HepG2 (cell line): Measurements from ENCODE around the gene STUB1.

ENCODE experiments used
- CEBPB ChIP-seq: IDR thresholded peaks from 2 replicates; pipeline ENCODE4 v1.6.1; 2011; ENCODE audit warnings: low read depth, low read length, improper control_type of control experiment, borderline replicate concordance
- NR3C1 ChIP-seq: sonication (generic); formaldehyde crosslinking; IDR thresholded peaks from 2 replicates; pipeline ENCODE4 v1.4.0; 2020; ENCODE audit warnings: missing genetic modification reagents
- POLR2A ChIP-seq, 2 experiments: IDR thresholded peaks; 2 replicates each; pipeline ENCODE4 v1.6.1; 2011; ENCODE audit warnings: low read depth in 2 of 2, low read length in 2 of 2, mild to moderate bottlenecking in 1 of 2, moderate library complexity in 1 of 2; ENCODE audit not compliant: insufficient read depth in 1 of 2
- TEAD3 ChIP-seq: optimal IDR thresholded peaks from 2 replicates; pipeline ENCODE3; 2016; ENCODE audit warnings: borderline replicate concordance
- TP53 ChIP-seq: sonication (generic); formaldehyde crosslinking; conservative IDR thresholded peaks from 2 replicates; pipeline ENCODE4 v1.4.0; 2020; ENCODE audit warnings: missing genetic modification reagents
- ZFP41 ChIP-seq: sonication (generic); formaldehyde crosslinking; IDR thresholded peaks from 2 replicates; pipeline ENCODE4 v1.4.0; 2020; ENCODE audit warnings: mild to moderate bottlenecking, missing genetic modification reagents, borderline replicate concordance
- TF ChIP-seq, protein P1 (sequence below): sonication (generic); formaldehyde crosslinking; IDR thresholded peaks from 2 replicates; pipeline ENCODE4 v1.5.0; 2020; ENCODE audit warnings: mild to moderate bottlenecking, missing genetic modification reagents, moderate library complexity
- TF ChIP-seq, protein P2 (sequence below): fragments of 450-650 bp; IDR thresholded peaks from 2 replicates; pipeline ENCODE4 v1.6.1; 2017; ENCODE audit warnings: mild to moderate bottlenecking
- TF ChIP-seq, protein P3 (sequence below): sonication (generic); formaldehyde crosslinking; IDR thresholded peaks from 2 replicates; pipeline ENCODE4 v1.4.0; 2020; ENCODE audit warnings: low read depth, mild to moderate bottlenecking, missing genetic modification reagents

DNA sequence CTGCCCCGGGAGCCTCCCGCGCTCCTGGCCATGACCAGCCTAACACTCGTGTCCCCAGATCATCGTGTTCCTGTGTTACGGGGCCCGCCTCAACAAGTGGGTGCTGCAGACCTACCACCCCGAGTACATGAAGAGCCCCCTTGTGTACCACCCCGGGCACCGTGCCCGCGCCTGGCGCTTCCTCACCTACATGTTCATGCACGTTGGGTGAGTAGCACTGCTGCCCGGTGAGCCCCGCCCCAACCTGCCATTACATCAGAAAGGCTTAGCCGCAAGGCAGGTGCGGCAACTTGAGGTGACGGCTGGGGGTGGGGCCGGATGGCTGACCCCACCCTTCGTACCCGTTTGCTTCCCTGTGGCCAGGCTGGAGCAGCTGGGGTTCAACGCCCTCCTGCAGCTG, 3.3 kb upstream of the STUB1 start:
- TF ChIP-seq, protein P1, sequence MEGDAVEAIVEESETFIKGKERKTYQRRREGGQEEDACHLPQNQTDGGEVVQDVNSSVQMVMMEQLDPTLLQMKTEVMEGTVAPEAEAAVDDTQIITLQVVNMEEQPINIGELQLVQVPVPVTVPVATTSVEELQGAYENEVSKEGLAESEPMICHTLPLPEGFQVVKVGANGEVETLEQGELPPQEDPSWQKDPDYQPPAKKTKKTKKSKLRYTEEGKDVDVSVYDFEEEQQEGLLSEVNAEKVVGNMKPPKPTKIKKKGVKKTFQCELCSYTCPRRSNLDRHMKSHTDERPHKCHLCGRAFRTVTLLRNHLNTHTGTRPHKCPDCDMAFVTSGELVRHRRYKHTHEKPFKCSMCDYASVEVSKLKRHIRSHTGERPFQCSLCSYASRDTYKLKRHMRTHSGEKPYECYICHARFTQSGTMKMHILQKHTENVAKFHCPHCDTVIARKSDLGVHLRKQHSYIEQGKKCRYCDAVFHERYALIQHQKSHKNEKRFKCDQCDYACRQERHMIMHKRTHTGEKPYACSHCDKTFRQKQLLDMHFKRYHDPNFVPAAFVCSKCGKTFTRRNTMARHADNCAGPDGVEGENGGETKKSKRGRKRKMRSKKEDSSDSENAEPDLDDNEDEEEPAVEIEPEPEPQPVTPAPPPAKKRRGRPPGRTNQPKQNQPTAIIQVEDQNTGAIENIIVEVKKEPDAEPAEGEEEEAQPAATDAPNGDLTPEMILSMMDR: no peak
- TF ChIP-seq, protein P2, sequence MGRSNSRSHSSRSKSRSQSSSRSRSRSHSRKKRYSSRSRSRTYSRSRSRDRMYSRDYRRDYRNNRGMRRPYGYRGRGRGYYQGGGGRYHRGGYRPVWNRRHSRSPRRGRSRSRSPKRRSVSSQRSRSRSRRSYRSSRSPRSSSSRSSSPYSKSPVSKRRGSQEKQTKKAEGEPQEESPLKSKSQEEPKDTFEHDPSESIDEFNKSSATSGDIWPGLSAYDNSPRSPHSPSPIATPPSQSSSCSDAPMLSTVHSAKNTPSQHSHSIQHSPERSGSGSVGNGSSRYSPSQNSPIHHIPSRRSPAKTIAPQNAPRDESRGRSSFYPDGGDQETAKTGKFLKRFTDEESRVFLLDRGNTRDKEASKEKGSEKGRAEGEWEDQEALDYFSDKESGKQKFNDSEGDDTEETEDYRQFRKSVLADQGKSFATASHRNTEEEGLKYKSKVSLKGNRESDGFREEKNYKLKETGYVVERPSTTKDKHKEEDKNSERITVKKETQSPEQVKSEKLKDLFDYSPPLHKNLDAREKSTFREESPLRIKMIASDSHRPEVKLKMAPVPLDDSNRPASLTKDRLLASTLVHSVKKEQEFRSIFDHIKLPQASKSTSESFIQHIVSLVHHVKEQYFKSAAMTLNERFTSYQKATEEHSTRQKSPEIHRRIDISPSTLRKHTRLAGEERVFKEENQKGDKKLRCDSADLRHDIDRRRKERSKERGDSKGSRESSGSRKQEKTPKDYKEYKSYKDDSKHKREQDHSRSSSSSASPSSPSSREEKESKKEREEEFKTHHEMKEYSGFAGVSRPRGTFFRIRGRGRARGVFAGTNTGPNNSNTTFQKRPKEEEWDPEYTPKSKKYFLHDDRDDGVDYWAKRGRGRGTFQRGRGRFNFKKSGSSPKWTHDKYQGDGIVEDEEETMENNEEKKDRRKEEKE: no peak
- TF ChIP-seq, protein P3, sequence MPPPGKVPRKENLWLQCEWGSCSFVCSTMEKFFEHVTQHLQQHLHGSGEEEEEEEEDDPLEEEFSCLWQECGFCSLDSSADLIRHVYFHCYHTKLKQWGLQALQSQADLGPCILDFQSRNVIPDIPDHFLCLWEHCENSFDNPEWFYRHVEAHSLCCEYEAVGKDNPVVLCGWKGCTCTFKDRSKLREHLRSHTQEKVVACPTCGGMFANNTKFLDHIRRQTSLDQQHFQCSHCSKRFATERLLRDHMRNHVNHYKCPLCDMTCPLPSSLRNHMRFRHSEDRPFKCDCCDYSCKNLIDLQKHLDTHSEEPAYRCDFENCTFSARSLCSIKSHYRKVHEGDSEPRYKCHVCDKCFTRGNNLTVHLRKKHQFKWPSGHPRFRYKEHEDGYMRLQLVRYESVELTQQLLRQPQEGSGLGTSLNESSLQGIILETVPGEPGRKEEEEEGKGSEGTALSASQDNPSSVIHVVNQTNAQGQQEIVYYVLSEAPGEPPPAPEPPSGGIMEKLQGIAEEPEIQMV (CRISPR knock-in tag): no peak
- TF ChIP-seq NR3C1 (CRISPR knock-in tag): no peak
- no peak for TF ChIP-seq CEBPB
- no peak for TF ChIP-seq TP53 (CRISPR knock-in tag)
- no peak for TF ChIP-seq TEAD3
- no peak for TF ChIP-seq POLR2A (IDR thresholded peaks at IDR 0.05; ENCODE audit: insufficient read depth in 1 of 2, low read depth in 2 of 2, low read length in 2 of 2)
- no peak for TF ChIP-seq ZFP41
